Urinary bladder (tissue), 4 donors: Measurements from ENCODE around the gene MRPL10. TPM values are rescaled to one million over a fixed set of nuclear protein-coding genes. Genes with fewer than 3 reads are reported as not detected.
A peak's percentile ranks its signal among the peaks of the same experiment; 100 is the strongest.
"Not testable (repeated sequence)": the region's sequence is repeated elsewhere in the genome, so short reads cannot be mapped to it uniquely, and the experiment has no call there.

Experiments used
- DNase-seq: peaks from one replicate; pipeline ENCODE4 v3.0.0-alpha.2; 2015; ENCODE audit errors: extremely low spot score
- H3K27ac ChIP-seq: one replicate; pipeline ENCODE4 v1.5.1; 2013; ENCODE audit warnings: low read depth, mild to moderate bottlenecking, moderate library complexity
- H3K36me3 ChIP-seq: one replicate; pipeline ENCODE4 v1.6.1; 2013; ENCODE audit warnings: mild to moderate bottlenecking, moderate library complexity; ENCODE audit not compliant: insufficient read depth
- H3K4me1 ChIP-seq: one replicate; pipeline ENCODE4 v1.6.1; 2013; ENCODE audit warnings: mild to moderate bottlenecking, moderate library complexity; ENCODE audit not compliant: insufficient read depth
- H3K4me3 ChIP-seq: one replicate; pipeline ENCODE4 v1.5.1; 2013; ENCODE audit warnings: low read depth, low read length
- WGBS: extraction: QIAGEN DNeasy Blood & Tissue Kit; methylation state at CpG from one replicate; pipeline ENCODE4 v1.1.7; 2013; 5-methylcytosine and 5-hydroxymethylcytosine counted together
- polyA plus RNA-seq: library from polyadenylated mRNA; stranded (reverse); fragments of 200-250 nt; gene quantifications from one replicate; pipeline ENCODE4 v1.2.3, GENCODE V29; 2013
- total RNA-seq: library from RNA; depleted of rRNA; stranded (reverse); fragments of >200 nt; gene quantifications from one replicate; pipeline ENCODE4 v1.2.3, GENCODE V29; 2014
- donor health status: healthy with polysubstance abuse.
- donor health status: healthy.

The MRPL10 gene
- total and polyA plus RNA-seq, 2 donors, result 8.5 to 80.9 TPM

- Histone ChIP-seq H3K4me1 (no peaks in the 10 kb centered on the region), H3K36me3 (no peaks in the 10 kb centered on the region), H3K4me3 (no peak overlapping the region), H3K27ac (no peak overlapping the region)
- no peak for DNase-seq
- 57% methylated on average over 6 of the region's 6 CpGs for WGBS
These were observed 38.4 kb downstream of the MRPL10 start for GRCh38 chr17:47792979-47793378.

DNA sequence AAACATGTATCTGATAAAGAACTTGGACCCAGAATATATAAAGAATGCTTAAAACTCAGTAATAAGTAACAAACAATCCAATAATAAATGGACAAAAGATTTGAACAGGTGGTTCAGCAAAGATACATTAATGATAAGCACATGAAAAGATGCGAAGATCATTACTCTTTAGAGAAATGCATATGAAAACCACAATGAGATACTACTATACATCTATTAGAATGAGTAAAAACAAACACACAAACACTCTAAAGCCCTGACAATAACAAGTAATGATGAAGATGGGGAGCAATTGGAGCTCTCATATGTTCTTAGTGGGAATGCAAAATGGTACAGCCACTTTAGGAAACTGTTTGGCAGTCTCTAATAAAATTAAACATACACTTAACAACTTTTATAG lies 38.9 kb downstream of the MRPL10 start:
- no peak overlapping the region for H3K27ac ChIP-seq
- 74% methylated on average over 1 of the region's 1 CpG for WGBS
- no peaks in the 10 kb centered on the region for H3K36me3 ChIP-seq
- H3K4me3 ChIP-seq, result no peak overlapping the region
- DNase-seq, result no peak
- no peaks in the 10 kb centered on the region for H3K4me1 ChIP-seq

DNA sequence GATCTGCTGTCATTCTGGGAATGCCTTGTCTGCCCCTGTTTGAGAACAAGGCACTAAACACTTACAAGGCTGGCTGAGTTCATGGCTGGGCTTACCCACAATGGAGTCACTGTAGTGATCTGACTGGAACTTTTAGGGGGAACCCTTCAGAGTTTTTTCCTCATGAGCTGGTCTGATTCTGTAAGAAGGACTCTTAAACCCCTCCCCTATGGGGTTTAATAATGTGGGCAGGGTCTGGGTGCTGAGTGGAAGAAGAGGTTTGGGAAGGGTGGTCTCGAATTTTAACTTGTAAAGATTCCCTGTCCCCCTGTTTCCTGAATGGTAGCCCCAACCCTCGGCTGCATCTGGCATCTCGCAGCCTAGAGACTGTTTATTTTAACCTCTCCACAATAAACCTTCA lies 40.3 kb downstream of the MRPL10 start:
- 16% methylated on average over 3 of the region's 3 CpGs for WGBS
- H3K36me3 ChIP-seq, result no peaks in the 10 kb centered on the region
- DNase-seq, result no peak
- no peaks in the 10 kb centered on the region for H3K4me1 ChIP-seq
- H3K27ac ChIP-seq, result no peak overlapping the region
- H3K4me3 ChIP-seq, result no peak overlapping the region

DNA sequence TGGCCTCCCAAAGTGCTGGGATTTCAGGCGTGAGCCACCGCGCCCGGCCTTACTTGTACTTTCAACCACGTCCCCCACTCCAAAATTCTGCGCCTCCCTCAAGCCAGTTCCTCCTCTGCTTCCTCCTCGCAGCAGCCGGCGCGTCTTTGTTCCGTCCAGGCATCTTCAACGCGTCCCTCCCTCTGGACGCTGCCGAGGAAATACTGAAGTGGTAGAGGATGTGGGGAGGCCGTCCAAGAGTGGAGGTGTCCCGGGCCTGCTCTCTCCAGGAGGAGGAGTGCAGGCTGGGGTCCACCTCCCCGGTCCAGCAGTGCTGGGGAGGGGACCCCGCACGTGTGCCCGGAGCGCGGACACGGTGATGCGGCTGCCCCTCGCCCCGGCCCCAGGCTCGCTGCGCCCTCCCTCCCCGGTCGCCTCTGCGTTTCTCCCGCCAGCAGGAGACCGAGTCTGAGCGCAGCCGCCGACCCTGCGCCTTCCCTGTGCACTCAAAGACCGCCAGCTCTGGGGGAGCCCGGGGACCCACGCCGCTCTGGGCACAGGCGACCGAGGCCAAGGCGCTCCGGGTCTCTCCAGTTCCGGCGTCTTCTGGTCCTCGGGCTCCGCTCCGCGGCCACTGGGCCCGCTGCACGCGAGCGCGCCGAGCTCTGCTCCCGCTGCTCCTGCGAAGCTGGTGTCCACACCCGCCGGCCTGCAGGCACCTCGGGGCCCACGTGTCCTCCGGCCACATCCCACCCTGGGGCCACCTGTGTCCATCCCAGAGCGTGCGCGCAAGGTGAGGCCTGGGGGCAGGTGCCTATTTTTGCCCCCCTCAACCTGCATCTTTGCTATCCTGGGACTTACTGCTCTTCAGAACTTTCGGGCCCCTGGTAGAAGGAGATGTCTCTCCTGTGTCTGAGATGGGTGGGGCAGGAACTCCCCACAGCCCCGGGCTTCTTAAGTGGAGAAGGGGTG lies 41.5 kb downstream of the MRPL10 start:
- peak overlapping the region; percentile 32 for H3K4me3 ChIP-seq
- no peak overlapping the region for H3K27ac ChIP-seq
- no peak for DNase-seq
- no peaks in the 10 kb centered on the region for H3K4me1 ChIP-seq
- H3K36me3 ChIP-seq, result no peaks in the 10 kb centered on the region
- WGBS, result 2% methylated on average over 70 of the region's 70 CpGs

GRCh38 chr17:47785538-47786123 lies 45.7 kb downstream of the MRPL10 start:
- DNase-seq, result no peak
- H3K4me3 ChIP-seq, result no peak overlapping the region
- no peak overlapping the region for H3K27ac ChIP-seq
- no peaks in the 10 kb centered on the region for H3K4me1 ChIP-seq
- H3K36me3 ChIP-seq, result no peaks in the 10 kb centered on the region
- WGBS, result 26% methylated on average over 5 of the region's 5 CpGs

DNA sequence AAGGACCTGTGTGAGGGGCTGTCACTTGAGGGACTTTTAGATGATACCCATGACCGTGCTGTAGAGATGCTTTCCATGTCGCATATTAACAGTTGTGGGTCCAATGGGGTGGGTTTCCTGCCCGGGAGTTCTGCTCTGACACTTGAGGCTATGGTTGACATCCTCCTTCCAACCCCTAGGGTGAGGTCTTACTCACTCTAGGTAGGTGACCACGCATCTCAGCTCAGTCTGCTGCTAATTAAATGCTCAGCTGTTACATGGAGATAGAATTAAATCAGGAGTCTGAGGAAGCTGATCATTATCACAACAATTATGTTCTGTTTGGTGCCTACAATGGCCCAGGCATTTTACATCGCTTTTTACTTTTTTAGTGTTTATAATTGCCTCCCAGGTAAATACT lies 49.9 kb downstream of the MRPL10 start:
- DNase-seq, result no peak
- no peak overlapping the region for H3K27ac ChIP-seq
- WGBS, result 70% methylated on average over 5 of the region's 5 CpGs
- H3K4me3 ChIP-seq, result no peak overlapping the region
- no peaks in the 10 kb centered on the region for H3K36me3 ChIP-seq
- H3K4me1 ChIP-seq, result no peaks in the 10 kb centered on the region

- Histone ChIP-seq H3K27ac (no peak overlapping the region), H3K4me3 (no peak overlapping the region), H3K4me1 (no peaks in the 10 kb centered on the region), H3K36me3 (no peaks in the 10 kb centered on the region)
- WGBS, result 20% methylated on average over 45 of the region's 45 CpGs
- DNase-seq, result no peak
These were observed 53.1 kb downstream of the MRPL10 start for GRCh38 chr17:47778184-47778635.

DNA sequence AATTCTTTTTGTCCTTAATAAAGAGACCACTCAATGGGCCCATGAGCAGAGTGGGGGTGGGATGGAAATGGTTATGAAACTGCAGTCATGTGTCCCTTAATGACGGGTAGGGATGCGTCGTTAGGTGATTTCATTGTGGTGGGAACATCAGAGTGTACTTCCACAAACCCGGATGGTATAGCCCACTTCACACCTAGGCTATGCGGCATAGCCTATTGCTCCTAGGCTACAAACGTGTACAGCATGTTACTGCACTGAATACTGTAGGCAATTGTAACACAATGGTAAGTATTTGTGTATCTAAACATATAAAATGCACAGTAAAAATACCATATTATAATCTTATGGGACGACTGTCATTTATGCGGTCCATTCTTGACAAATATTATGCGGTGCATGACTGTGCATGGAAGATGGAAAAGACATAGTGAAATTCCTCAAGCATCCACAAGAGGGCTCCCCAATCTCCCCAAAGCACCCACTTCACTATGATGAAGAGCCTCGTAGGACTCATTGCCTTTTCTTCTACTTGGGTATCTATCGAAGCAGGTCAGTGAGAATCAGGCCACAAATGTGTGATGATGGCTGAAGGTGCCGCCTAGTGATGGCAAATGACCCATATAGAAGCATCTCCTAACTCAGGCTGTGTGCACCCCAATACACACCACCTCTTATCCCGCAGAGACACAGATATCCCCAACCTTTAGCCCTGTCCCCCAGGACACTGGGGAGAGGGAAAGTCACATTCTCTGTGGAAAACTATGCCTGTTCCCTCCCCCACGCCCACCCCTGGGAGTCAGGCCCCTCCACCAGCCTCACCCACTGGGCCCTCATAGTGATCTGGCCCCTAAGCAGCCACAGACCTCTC lies 54.8 kb downstream of the MRPL10 start:
- H3K4me3 ChIP-seq, result no peak overlapping the region
- H3K27ac ChIP-seq, result no peak overlapping the region
- no peaks in the 10 kb centered on the region for H3K36me3 ChIP-seq
- DNase-seq, result no peak
- no peaks in the 10 kb centered on the region for H3K4me1 ChIP-seq
- 39% methylated on average over 14 of the region's 14 CpGs for WGBS

- Histone ChIP-seq H3K4me1 (no peaks in the 10 kb centered on the region), H3K36me3 (no peaks in the 10 kb centered on the region), H3K27ac (no peak overlapping the region), H3K4me3 (no peak overlapping the region)
- 75% methylated on average over 1 of the region's 1 CpG for WGBS
- DNase-seq, result no peak
These were observed 56.3 kb downstream of the MRPL10 start for GRCh38 chr17:47774987-47775580.

GRCh38 chr17:47774331-47774730 lies 57.0 kb downstream of the MRPL10 start:
- no peak for DNase-seq
- 66% methylated on average over 4 of the region's 4 CpGs for WGBS
- Histone ChIP-seq H3K4me3 (no peak overlapping the region), H3K27ac (no peak overlapping the region), H3K36me3 (no peaks in the 10 kb centered on the region), H3K4me1 (no peaks in the 10 kb centered on the region)

GRCh38 chr17:47773649-47774048 lies 57.7 kb downstream of the MRPL10 start:
- H3K4me3 ChIP-seq, H3K36me3 ChIP-seq, DNase-seq, H3K27ac ChIP-seq, H3K4me1 ChIP-seq: not testable (repeated sequence)
- WGBS, result 91% methylated on average over 9 of the region's 9 CpGs
